ENCODE results near the gene LSM4. TPM values are rescaled to one million over a fixed set of nuclear protein-coding genes. Genes with fewer than 3 reads are reported as not detected.

Gene LSM4
- total RNA-seq, 4 donors from 2014 or later, result 70.4 to 167 (median 156) TPM

GRCh38 chr19:18259893-18260292 is 63.0 kb downstream of the LSM4 start:
- H3K27me3 ChIP-seq, result peaks cover 0 to 8% of the 10 kb centered on the region in 2 donors
- no peaks in the 10 kb centered on the region for H3K9me3 ChIP-seq
- DNase-seq (ENCODE audit: low spot score in 2 of 2), result no peak
- H3K4me3 ChIP-seq, result no peak overlapping the region
- WGBS, 2 donors, result 94 to 96% methylated on average over 3 to 4 of the region's 4 CpGs
- TF ChIP-seq EP300 (IDR thresholded peaks at IDR 0.05) (no peak), CTCF (IDR thresholded peaks at IDR 0.05) (no peak), POLR2A (IDR thresholded peaks at IDR 0.05) (no peak)
- peaks cover 0 to 19% (median 0%) of the 10 kb centered on the region in 4 donors for H3K4me1 ChIP-seq
- no peak overlapping the region for H3K27ac ChIP-seq
- peaks cover 0 to 74% (median 0%) of the 10 kb centered on the region in 3 donors for H3K36me3 ChIP-seq

GRCh38 chr19:18257503-18258470 is 65.1 kb downstream of the LSM4 start:
- H3K27me3 ChIP-seq, result peaks cover 0 to 18% of the 10 kb centered on the region in 2 donors
- 86 to 87% methylated on average over 31 to 45 of the region's 55 CpGs for WGBS, 2 donors
- no peaks in the 10 kb centered on the region for H3K9me3 ChIP-seq
- H3K4me1 ChIP-seq, result peaks cover 0 to 19% (median 0%) of the 10 kb centered on the region in 4 donors
- peaks cover 0 to 53% (median 0%) of the 10 kb centered on the region in 3 donors for H3K36me3 ChIP-seq
- DNase-seq (ENCODE audit: low spot score in 2 of 2), result no peak
- no peak for TF ChIP-seq EP300 (IDR thresholded peaks at IDR 0.05)
- TF ChIP-seq CTCF (IDR thresholded peaks at IDR 0.05), result no peak
- no peak for TF ChIP-seq POLR2A (IDR thresholded peaks at IDR 0.05)
- H3K4me3 ChIP-seq, result no peak overlapping the region
- no peak overlapping the region for H3K27ac ChIP-seq

Small RNA genes within 50 kb of the gene (small RNA-seq; reads per million reads assigned to genes)
- gene MIR3188 (0.85 reads per million), gene RN7SL513P (not detected), gene RPL39P38 (not detected)

Other genes with a start within 250 kb of the LSM4 start
- 1 to 10 TPM; 1.0 to 4.8 (median 1.9) TPM for gene IL12RB1, start 236.1 kb downstream of the LSM4 start, total RNA-seq
- 10 to 100 TPM in 2 of 4 donors, 1 to 10 TPM in 2; 7.6 to 19.8 (median 10.0) TPM for gene MAST3, start 225.3 kb downstream of the LSM4 start, total RNA-seq
- 10 to 100 TPM; 12.2 to 38.1 (median 15.7) TPM for gene PIK3R2, start 169.9 kb downstream of the LSM4 start, total RNA-seq
- gene IFI30, start 149.3 kb downstream of the LSM4 start, total RNA-seq, result 100 to 1,000 TPM in 1 of 4 donors, 10 to 100 TPM in 3; 19.0 to 101 (median 29.4) TPM
- gene MPV17L2, start 129.9 kb downstream of the LSM4 start, total RNA-seq, result 10 to 100 TPM; 11.1 to 19.0 (median 15.5) TPM
- 1 to 10 TPM in 3 of 4 donors, not detected in 1; 1.5 to 5.1 (median 3.9) TPM for gene RAB3A, start 119.0 kb downstream of the LSM4 start, total RNA-seq
- gene PDE4C, start 96.6 kb downstream of the LSM4 start, total RNA-seq, result under 1 TPM in 3 of 4 donors, not detected in 1; under 0.01 to 0.60 (median 0.59) TPM
- gene IQCN, start 48.6 kb downstream of the LSM4 start, total RNA-seq, result 10 to 100 TPM in 2 of 4 donors, 1 to 10 TPM in 2; 2.3 to 11.4 (median 8.2) TPM
- gene JUND, start 41.5 kb downstream of the LSM4 start, total RNA-seq, result 100 to 1,000 TPM; 309 to 553 (median 486) TPM
- 10 to 100 TPM; 15.9 to 27.9 (median 20.1) TPM for gene PGPEP1, start 17.5 kb upstream of the LSM4 start, total RNA-seq
- gene GDF15, start 63.1 kb upstream of the LSM4 start, total RNA-seq, result 10 to 100 TPM in 2 of 4 donors, 1 to 10 TPM in 2; 4.2 to 31.0 (median 13.2) TPM
- 10 to 100 TPM in 2 of 4 donors, 1 to 10 TPM in 2; 9.0 to 13.8 (median 9.8) TPM for gene LRRC25, start 74.5 kb upstream of the LSM4 start, total RNA-seq
- gene SSBP4, start 96.3 kb upstream of the LSM4 start, total RNA-seq, result 100 to 1,000 TPM in 1 of 4 donors, 10 to 100 TPM in 3; 67.4 to 172 (median 84.2) TPM
- gene ISYNA1, start 115.1 kb upstream of the LSM4 start, total RNA-seq, result 10 to 100 TPM; 43.5 to 82.2 (median 52.4) TPM
- 10 to 100 TPM; 13.8 to 45.9 (median 26.0) TPM for gene ELL, start 199.0 kb upstream of the LSM4 start, total RNA-seq
- gene FKBP8, start 220.5 kb upstream of the LSM4 start, total RNA-seq, result 100 to 1,000 TPM; 391 to 451 (median 434) TPM
- gene KXD1, start 234.8 kb upstream of the LSM4 start, total RNA-seq, result 100 to 1,000 TPM; 122 to 298 (median 167) TPM
- gene UBA52, start 248.8 kb upstream of the LSM4 start, total RNA-seq, result 100 to 1,000 TPM; 504 to 826 (median 521) TPM